Activated CD8-positive, alpha-beta memory T cell treated with anti-CD3 and anti-CD28 coated beads for 24 hours (primary cell): Measurements from ENCODE around the gene MYO9B.

Experiments
- DNase-seq: peaks from one replicate; pipeline ENCODE4 v3.0.0-alpha.2; 2020

Gene MYO9B

GRCh38 chr19:17219286-17219685, 143.7 kb downstream of the MYO9B start:
- DNase-seq: no peak

GRCh38 chr19:17220207-17220758, 144.7 kb downstream of the MYO9B start:
- no peak for DNase-seq

- no peak for DNase-seq
These were observed 149.5 kb downstream of the MYO9B start for GRCh38 chr19:17225053-17225452.

GRCh38 chr19:17226002-17226933, 150.7 kb downstream of the MYO9B start, which contains the start of gene OCEL1:
Gene OCEL1, plus strand, starts transcription at chr19:17226226. Its CDS starts 22 bp downstream, at chr19:17226248.
- DNase-seq: peak; percentile 98

- no peak for DNase-seq
These were observed 152.3 kb downstream of the MYO9B start for GRCh38 chr19:17227798-17228367.

GRCh38 chr19:17229890-17230289, 154.3 kb downstream of the MYO9B start:
- DNase-seq: no peak

GRCh38 chr19:17232258-17232657, 156.7 kb downstream of the MYO9B start:
- no peak for DNase-seq

GRCh38 chr19:17234911-17235299, 159.3 kb downstream of the MYO9B start:
- DNase-seq: no peak

GRCh38 chr19:17235300-17235970, 159.9 kb downstream of the MYO9B start:
- peak; percentile 87 for DNase-seq

GRCh38 chr19:17235971-17236777, 160.6 kb downstream of the MYO9B start:
- DNase-seq: no peak

GRCh38 chr19:17236811-17237543, 161.4 kb downstream of the MYO9B start:
- DNase-seq: no peak

- no peak for DNase-seq
These were observed 162.4 kb downstream of the MYO9B start for GRCh38 chr19:17237747-17238706.

- no peak for DNase-seq
These were observed 164.6 kb downstream of the MYO9B start for GRCh38 chr19:17240062-17240752.

- no peak for DNase-seq
These were observed 165.3 kb downstream of the MYO9B start for GRCh38 chr19:17240826-17241399.

GRCh38 chr19:17242431-17243208, 167.0 kb downstream of the MYO9B start:
- DNase-seq: no peak

- no peak for DNase-seq
These were observed 167.7 kb downstream of the MYO9B start for GRCh38 chr19:17243211-17243829.

- DNase-seq: no peak
These were observed 168.4 kb downstream of the MYO9B start for GRCh38 chr19:17243830-17244617.
